AG08396 (cell line): ENCODE measurements around the gene EIF1.

Experiments used
- DNase-seq: peaks from one replicate; pipeline ENCODE4 v3.0.0; 2012; ENCODE audit warnings: low spot score, mixed read lengths

The EIF1 gene

DNA sequence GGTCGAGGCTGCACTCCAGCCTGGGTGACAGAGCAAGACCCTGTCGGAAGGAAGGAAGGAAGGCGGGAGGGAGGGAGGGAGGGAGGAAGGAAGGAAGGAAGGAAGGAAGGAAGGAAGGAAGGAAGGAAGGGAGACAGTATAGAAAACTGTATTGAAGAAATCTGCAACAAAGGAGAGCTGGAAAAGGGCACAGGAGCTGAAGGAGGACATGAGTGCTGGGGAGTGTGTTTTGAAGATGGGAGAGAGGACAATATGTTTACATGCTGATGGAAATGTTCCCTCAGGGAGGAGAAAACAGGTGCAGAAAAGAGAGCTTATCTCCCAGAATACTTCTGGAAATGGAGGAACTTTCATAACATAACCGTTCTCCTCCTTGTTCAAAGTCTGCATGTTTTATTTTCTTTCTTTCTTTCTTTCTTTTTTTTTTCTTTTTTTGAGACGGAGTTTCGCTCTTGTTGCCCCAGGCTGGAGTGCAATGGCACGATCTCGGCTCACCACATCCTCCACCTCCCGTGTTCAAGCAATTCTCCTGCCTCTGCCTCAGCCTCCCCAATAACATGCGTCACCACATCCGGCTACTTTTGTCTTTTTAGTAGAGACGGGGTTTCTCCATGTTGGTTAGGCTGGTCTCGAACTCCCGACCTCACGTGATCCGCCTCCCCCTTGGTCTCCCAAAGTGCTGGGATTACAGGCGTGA lies 48.4 kb downstream of the EIF1 start:
- DNase-seq, result no peak

DNA sequence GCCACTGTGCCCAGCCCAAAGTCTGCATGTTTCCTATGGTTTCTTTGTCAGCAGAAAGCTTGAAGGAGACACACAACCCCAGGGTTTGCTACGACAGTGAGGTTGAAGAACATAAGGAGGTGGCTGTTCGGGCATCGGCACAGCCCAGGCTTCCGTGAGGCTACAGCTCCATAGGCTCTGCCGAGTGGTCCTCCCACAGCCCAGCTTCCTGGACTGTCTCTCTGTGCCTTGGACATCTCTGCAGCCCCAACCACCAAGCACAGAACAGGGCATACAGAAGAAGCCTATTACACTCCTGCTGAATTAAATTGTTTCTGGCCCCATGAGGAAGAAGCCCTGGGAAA lies 49.0 kb downstream of the EIF1 start:
- DNase-seq, result no peak

DNA sequence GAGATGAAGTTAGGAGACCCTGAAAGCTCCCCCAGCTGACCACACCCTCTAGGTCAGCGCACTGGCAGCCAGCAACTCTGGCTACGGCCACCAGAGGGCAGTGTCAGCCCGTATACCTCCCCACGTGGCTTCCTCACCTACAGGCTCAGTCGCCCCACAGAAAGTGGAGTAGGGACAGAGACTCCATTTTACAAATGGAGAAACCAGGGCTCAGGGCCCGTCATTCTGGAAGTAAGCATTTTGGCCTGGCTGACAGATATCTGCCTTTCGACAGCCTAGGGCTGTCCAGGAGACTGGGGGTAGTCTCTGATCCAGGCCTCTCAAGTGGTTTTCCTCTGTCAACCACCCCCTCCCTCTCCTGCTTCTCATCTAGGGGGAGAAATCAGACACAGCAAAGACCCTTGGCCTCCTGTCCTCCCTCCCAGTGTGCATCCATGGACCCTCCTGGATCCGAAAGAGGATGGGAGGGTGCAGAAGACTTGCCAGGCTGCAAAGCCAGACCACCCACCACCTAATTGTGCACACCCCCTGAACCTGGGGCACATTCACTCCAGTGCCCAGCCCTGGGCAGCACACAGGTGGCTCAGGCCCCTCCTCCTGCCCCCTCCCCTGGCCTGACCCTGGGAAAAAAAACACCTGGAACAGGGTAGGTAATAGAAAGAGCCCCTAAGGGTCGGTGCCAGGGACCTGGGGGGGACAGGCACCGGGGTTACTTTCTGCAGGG lies 49.6 kb downstream of the EIF1 start:
- DNase-seq, result peak; percentile 89

DNA sequence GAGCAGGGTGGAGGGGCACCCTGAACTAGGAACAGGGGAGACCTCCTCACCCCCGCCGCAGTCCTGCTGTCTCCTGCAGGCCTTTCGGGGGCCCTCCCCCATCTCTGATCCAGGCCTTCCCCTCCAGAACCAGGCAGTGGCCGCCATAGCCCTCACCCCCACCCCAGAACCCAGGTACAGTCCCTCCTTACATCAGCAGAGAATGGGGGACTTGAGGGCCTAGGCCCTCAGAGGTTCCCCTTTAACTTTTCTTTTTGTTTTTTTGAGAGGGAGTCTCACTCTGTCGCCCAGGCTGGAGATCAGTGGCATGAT lies 50.1 kb downstream of the EIF1 start:
- no peak for DNase-seq

DNA sequence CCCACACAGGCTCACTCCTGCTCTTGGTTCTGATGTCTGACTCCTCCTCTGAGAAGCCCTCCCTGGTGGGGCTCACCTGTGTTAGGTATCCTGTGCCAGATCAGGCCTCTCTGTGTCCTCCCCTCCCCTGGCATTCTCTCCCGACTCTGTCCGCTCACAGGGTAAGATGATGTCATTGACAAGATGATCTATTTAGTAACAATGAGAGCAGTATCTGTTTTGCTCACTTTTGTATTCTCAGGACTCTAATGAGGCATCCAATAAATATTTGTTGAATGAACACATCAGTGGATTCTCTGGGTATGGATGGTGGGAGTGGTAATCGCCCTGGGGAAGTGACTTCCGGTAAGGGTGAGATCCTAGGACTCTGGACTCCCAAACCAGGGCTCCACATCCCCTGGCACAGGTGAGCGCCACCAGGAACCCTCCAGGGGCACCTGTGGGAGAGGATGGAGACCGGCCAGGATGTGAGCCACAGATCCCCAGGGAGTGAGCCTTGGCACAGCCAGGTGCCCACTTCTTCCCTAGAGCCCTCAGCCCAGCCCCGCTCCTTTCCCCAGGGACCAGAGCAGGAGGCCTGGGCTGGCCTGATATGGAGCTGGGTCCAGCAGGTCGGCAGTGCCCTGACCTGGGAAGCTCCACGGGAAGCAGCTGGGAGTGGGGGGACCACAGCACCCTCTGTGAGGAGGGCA lies 51.1 kb downstream of the EIF1 start:
- no peak for DNase-seq

DNA sequence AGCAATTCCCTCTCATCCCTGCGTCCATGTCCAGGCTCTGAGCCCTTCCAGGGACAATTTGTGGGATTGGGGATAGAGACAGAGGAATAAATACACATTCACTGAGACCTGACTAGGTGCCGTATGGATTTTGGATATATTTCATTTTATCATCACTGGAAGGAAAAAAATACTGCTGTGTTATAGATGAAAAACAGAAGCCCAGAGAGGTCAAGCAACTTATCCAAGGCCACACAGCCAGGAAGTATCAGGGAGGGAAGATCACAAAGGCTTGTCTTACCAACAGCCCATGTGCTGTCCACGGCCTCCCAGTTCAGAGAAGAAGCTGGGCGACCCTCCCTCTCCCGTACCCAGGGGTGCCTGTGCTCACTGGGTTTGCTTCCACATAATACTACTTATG lies 51.8 kb downstream of the EIF1 start:
- DNase-seq, result no peak

DNA sequence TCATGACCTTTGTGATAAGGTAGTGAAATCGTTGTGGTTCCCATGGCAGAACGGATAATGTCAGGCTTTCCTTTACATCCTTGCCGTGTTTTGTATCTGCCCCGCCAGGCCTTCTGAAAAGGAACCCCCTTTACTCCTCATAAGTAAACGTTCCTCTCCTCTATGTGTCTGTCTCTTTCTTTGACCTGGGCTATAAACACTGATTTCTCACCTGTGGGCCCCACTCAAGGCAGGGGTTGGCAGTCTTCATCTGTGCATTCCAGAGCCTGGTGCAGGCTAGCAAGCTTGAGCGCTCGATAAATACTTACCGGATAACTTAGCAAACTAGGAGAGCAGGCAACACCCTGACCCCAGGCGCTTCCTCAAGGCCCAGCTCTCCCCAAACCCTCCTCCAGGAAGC lies 53.0 kb downstream of the EIF1 start:
- no peak for DNase-seq
